GM21576 (cell line): ENCODE results near the gene AKT3.
A peak's percentile ranks its signal among the peaks of the same experiment; 100 is the strongest.

Experiments
- ATAC-seq: cut with Tn5 transposase; IDR thresholded peaks from one replicate; pipeline ENCODE4 v1.9.1; 2021; ENCODE audit warnings: mild to moderate bottlenecking, moderate library complexity; ENCODE audit not compliant: unreplicated experiment

AKT3 gene

DNA sequence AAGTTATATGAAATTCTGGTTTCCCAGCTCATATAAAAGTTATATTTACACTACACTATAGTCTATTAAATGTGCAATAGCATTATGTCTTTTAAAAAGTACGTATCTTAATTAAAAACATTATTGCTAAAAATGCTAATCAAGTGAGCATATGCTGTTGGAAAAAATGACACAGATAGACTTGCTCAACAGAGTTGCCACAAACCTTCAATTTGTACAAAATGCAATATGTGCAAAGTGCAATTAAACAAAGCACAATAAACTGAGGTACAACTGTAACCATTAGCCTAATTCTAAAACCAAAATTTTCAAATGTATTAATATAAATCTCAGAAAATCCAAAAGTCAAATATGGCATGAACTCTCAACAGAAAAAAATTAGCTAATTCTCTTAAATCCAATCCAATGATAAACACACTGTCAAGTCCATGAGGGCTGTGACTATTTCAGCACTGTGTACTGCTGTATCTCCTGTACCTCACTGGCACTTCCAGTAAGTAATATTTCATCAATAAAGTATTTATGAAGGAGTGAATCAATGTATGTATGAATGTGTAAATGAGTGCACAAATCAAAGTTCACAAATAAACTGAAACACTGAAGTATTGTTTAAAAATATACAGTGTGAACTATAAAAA, 116.3 kb downstream of the AKT3 start:
- no peak for ATAC-seq

GRCh38 chr1:243732637-243733036, 117.4 kb downstream of the AKT3 start:
- no peak for ATAC-seq

DNA sequence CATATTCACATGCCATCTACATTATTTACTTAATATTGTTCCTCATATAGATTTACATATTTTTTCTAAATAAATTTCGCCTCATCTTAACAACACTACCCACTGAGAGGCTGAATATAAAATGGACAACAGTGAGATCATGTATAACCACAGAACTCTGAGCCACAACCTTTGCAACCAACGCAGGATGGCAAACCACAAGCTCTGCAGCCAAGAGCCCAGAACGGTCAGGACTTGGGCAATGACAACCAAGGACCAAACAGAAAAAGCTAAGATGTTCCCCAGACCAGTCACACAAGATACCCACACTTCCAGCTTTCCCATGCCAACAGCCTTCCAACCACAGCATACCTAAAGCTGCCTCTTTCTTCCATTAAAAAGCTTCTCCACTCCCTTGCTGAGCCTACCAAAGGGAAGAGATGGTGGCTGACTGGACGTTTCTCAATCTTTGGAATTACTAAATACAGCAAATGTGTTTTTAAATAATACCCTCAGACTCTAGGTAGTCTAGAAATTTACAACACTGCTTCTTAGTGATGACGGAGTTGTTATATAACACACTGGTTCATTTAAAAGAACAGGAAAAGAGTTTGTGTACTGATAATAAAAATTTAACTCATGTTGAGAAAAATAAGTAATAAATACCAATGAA, 117.9 kb downstream of the AKT3 start:
- ATAC-seq: no peak

GRCh38 chr1:243731301-243731891, 118.6 kb downstream of the AKT3 start:
- no peak for ATAC-seq

- no peak for ATAC-seq
Observed at GRCh38 chr1:243730487-243731150, 119.4 kb downstream of the AKT3 start.

DNA sequence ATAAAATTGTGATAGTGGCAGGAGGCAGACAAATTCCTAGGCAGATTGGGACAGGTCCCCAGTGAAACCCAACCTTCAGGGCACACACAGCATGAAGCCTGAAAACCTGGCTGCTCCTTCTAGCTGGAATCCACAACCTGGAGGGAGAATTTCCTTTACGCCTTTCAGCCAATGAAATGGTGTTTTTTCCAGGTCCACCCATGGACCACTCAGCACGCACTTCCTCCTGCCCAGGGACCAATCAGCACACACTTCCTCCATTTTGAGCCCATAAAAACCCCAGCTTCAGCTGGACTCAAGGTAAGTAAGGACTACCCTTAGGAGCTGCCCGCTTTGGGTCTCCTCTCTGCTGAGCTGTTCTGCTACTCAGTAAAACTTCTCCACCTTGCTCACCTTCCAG, 120.1 kb downstream of the AKT3 start:
- no peak for ATAC-seq

DNA sequence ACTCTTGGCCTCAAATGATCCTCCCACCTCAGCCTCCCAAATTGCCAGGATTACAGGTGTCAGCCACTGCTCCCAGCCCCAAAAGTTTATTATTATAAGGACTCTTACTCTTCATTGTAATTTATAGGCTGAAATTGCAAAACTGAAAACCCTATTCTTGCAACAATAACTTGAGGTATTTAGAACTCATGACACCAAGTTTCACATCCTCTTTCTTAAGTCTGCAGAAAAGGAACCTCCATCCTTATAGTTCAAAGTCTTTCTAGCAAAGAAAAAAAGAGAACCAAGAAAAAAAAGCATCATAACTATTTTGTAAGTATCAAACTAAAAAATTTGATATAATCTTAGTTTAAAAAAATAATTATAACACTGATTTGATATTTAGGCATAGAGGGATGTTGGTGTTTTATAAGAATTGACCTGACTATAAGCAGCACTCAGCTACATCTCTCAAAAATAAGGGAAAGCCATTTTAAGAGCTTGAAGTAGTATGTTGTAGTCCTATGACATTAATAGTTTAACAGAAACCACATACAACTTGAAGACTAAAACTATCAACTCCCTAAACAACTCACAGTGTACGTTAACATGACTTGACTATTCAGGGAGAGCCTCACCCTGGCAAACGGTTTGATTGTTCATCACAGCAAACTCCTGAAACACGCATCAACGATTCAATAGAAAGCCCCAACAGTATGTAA, 122.4 kb downstream of the AKT3 start:
- peak; percentile 88 for ATAC-seq

DNA sequence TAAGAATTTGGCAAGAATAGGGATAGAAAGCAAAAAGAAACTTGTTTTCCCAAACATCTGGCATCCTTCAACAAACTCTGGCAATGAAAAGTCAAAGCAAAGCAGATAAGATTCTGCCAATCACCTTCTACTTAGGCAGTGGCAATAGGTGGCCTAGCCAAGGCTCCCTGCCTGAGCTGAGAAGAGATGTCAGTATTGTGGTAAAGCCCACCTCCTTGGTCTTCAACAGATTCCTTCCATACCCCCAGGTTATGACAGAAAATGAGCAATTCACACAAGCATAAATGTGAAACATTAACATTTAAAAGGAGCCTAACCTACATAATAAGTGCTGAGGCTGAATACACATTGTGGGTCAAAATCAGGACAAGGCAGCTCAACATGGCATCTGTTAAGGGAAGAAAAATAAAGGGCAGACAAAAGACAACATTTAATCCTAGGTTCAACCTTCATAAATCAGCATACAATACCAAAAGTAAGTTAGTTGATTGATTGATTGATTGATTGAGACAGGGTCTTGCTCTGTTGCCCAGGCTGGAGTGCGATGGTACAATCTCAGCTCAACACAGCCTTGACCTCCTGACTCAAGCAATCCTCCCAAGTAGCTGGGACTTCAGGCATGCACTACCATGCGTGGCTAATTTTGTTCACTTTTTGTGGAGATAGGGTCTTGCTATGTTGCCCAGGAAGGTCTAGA, 123.1 kb downstream of the AKT3 start:
- peak; percentile 3 for ATAC-seq

- ATAC-seq: no peak
Observed at GRCh38 chr1:243725846-243726245, 124.2 kb downstream of the AKT3 start.

GRCh38 chr1:243725075-243725474, 125.0 kb downstream of the AKT3 start:
- ATAC-seq: no peak

DNA sequence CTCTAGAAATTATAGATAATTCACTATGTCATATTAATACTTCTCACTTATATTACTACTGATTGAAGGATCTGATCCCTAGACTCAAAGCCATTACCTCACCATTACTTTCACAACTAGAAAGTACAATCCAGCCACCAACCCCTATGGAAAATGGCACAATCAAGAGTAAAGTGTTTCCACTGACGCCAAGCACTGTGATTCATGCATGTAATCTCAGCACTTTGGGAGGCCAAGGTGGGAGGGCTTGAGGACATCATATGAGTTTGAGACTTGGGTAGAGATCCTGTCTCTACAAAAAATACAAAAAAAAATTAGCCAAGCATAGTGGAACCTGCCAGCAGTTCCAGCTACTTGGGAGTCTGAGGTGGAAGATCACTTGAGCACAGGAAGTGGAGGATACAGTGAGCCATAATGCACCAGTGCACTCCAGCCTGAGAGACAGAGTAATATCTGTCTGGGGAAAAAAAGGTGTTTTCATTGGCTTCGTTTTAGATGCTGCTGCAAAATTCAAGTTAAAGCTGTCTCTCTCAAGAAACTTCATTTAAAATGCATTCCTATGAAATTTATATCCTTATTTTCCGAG, 126.5 kb downstream of the AKT3 start:
- ATAC-seq: no peak

DNA sequence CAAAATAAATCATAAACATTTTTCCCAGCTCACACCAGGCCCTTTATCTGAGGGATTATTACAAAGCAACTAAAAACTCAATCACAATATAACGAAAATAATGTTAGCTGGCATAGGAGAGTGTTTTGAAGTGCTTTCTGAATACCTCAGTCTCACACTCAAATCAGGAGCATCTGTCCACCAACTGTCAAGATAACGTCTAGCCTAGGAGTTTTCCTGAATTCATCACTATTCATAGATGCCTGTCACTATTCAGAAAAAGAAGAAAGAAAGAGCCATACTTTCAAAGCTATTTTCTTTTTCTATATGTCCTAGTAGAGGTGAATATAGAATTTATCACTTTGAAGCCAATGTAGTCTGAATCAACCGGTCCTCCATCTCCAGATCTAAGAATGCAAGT, 127.0 kb downstream of the AKT3 start:
- ATAC-seq: no peak

DNA sequence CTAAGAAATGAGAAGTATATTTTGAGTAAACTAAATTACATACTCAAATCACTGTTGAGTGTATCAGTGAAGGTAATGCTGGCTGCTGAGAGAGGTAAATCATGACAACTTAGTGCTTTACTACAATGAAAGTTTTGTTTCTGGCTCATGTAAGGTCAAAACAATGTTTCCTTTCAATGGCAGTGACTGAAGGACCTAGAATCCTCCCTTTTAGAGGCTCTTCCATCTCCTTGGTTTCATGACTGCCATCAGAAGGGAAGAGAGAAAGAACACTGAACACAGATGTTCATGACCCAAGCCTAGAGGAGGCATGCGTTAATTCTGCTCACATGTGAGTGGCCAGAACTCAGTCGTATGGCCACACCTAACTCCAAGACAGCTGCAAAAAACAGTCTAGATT, 130.6 kb downstream of the AKT3 start:
- no peak for ATAC-seq

GRCh38 chr1:243718893-243719292, 131.2 kb downstream of the AKT3 start:
- no peak for ATAC-seq

- ATAC-seq: no peak
Observed at GRCh38 chr1:243718022-243718421, 132.0 kb downstream of the AKT3 start.

DNA sequence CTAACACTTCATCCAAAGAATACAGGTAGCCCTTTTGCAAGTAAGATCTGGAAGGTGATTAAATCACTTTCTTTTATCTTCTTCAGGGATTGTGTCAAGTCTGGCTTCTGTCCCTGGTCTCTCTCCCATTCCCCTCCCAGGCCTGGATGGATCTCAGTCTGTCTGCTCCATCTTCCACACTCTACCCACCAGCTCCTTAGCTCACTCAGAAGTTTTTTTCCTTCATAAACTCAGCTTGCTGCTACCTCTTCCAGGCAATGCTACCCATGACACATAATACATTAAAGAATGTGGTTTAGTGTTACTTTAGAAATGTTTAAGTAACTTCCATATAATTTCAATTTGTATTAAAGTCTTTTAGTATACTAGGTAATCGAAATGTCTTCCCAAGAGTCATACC, 133.1 kb downstream of the AKT3 start:
- ATAC-seq: no peak

DNA sequence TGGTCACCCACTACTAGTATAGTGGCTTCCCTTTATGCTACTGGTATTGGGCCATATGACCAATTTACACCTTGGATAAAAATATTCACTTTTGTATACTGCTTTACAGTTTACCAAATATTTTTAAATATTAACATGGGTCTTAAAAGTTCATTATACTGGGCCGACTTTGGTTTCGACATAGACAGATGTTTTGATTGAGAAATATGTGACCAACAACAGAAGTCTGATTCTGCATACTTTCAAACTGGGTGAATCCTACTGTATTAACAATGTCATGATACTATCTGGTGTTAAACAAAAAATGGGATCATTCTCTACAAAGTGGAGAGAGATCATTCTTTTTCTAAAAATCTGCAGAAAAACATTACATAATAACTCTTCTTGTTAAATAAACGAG, 134.8 kb downstream of the AKT3 start:
- no peak for ATAC-seq

DNA sequence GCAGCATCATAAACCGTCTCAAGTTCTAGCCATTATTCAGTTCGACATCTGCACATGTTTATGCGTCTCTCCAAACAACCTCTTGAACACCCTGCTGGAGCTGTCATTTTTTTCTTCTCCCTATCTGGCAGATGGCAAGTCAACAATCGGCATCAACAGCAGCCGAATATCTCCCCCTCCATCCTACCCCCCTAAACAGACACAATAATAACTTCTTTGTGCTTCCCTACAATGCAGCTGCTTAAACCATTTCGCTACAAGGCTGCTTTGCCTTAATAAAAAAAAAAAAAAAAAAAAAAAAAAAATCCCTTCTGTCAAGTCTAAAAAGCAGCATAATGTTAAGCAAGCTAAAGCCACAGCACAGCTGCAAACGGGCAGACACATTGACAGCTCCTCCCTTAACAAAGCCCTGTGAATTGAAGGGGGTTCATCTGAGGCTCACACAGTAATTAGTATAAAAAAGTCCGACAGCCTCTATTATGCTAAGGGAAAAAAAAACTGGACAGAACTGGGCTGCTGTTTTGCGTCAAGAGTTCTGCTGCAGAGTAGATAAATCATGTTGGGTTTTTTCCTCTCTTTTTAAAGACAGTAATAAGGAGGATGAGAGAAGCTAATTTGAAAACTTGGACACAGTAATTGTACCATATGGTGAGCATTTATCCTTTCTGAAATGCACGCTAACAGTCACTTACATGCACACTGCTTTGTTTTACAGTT, 136.4 kb downstream of the AKT3 start:
- no peak for ATAC-seq

- ATAC-seq: no peak
Observed at GRCh38 chr1:243712941-243713340, 137.1 kb downstream of the AKT3 start.

- no peak for ATAC-seq
Observed at GRCh38 chr1:243712242-243712641, 137.8 kb downstream of the AKT3 start.
